ENCODE data around the gene CREB5.

The CREB5 gene

GRCh38 chr7:28754447-28754846 lies 342.1 kb downstream of the CREB5 start:
- Mint-ChIP-seq H3K9me3 (no peaks in the 10 kb centered on the region), H3K4me1 (no peaks in the 10 kb centered on the region), H3K36me3 (no peaks in the 10 kb centered on the region), H3K4me3 (no peak overlapping the region), H3K27ac (no peak overlapping the region), H3K27me3 (no peaks in the 10 kb centered on the region)
- CTCF ChIA-PET = no interaction called here
- DNase-seq = no peak

DNA sequence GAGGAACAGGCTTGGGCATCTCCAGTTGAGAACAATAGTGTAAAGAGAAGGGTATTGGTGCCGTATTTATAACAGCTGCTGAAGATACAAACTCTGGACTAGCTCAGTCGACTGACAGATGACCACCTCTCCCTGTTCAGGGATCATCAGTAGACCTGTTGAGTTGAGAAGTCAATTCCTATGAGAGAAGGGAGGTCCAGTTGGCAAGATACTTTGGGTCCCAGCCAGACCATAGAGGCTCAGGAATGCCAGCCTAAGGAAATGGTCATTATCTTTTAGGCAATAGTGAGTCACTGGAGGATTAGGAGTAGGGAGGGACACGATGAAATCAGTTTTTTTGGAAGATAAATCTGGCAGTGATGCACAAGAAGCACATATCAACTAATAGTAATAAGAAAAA lies 342.9 kb downstream of the CREB5 start:
- Mint-ChIP-seq H3K36me3 (no peaks in the 10 kb centered on the region), H3K4me1 (no peaks in the 10 kb centered on the region), H3K27me3 (no peaks in the 10 kb centered on the region), H3K4me3 (no peak overlapping the region), H3K9me3 (no peaks in the 10 kb centered on the region), H3K27ac (no peak overlapping the region)
- no peak for DNase-seq
- CTCF ChIA-PET = no interaction called here

DNA sequence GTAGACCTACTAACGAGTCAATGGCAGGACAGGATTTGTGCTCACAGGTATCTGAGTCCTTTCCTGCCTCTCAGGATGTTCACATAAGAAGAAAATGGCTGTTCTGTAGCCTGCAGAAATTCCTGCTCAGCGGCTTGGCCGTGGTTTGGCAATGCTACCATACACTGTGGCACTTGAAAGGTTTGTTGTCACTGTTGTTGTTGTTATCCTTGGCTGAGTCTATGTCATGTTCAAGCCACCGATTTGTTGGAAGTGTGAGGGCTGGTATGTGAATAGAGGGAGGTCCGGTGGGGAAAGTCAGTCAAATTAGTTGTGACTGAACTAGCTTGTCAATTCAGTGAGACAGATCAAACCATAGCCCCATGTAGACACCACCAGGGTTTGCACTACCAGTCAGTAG lies 345.9 kb downstream of the CREB5 start:
- Mint-ChIP-seq H3K9me3 (no peaks in the 10 kb centered on the region), H3K4me1 (no peaks in the 10 kb centered on the region), H3K4me3 (no peak overlapping the region), H3K27ac (no peak overlapping the region), H3K27me3 (no peaks in the 10 kb centered on the region), H3K36me3 (no peaks in the 10 kb centered on the region)
- DNase-seq = no peak
- CTCF ChIA-PET = no interaction called here

- H3K4me3 Mint-ChIP-seq = no peak overlapping the region
- CTCF ChIA-PET = no interaction called here
- H3K4me1 Mint-ChIP-seq = no peaks in the 10 kb centered on the region
- no peaks in the 10 kb centered on the region for H3K27me3 Mint-ChIP-seq
- no peak for DNase-seq
- H3K27ac Mint-ChIP-seq = no peak overlapping the region
- no peaks in the 10 kb centered on the region for H3K36me3 Mint-ChIP-seq
- H3K9me3 Mint-ChIP-seq = no peaks in the 10 kb centered on the region
Measured at GRCh38 chr7:28759475-28759971, 347.2 kb downstream of the CREB5 start.

DNA sequence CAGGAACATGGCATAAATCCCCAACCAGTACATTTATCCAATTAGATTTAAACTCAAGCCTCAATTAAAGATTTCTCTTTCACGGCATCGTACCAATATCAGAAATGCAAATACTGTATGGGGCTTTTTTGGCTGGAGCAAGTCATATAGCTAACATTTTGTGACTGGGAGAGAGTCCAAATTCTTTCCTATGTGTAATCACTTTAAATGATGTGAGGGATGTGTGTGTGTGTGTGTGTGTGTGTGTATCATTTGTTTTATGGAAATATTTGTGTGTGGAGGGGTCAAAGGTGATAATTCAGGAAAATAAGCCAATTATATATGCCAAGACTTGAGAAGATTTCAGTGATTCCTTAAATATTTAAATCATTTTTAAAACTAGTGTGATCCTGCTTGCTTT lies 349.2 kb downstream of the CREB5 start:
- Mint-ChIP-seq H3K4me3 (no peak overlapping the region), H3K27ac (no peak overlapping the region), H3K27me3 (no peaks in the 10 kb centered on the region), H3K36me3 (no peaks in the 10 kb centered on the region), H3K9me3 (no peaks in the 10 kb centered on the region), H3K4me1 (no peaks in the 10 kb centered on the region)
- DNase-seq = no peak
- CTCF ChIA-PET = no interaction called here

- no peak overlapping the region for H3K4me3 Mint-ChIP-seq
- no peaks in the 10 kb centered on the region for H3K9me3 Mint-ChIP-seq
- no peaks in the 10 kb centered on the region for H3K36me3 Mint-ChIP-seq
- no peak overlapping the region for H3K27ac Mint-ChIP-seq
- no peaks in the 10 kb centered on the region for H3K27me3 Mint-ChIP-seq
- H3K4me1 Mint-ChIP-seq = no peaks in the 10 kb centered on the region
- DNase-seq = no peak
- CTCF ChIA-PET = no interaction called here
Measured at GRCh38 chr7:28762651-28763050, 350.3 kb downstream of the CREB5 start.

DNA sequence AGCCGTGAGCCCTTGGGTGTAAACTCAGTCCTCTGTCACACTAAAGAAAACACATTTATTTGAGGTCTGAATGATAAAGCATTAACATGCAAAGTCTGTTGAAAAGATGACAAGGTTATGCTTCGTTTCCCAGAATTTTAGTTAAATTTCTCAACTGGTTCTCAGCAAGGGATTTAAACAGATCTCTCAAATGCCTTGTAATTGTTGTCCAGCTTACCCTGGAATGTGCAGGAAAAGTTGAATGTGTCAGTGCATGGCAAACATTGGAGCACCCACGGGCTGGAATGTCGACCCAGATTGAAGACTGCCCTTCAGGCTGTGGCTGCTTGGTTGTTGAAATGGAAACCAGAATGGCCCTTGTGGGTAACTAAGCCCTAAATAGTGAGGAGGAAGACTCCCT lies 354.0 kb downstream of the CREB5 start:
- H3K9me3 Mint-ChIP-seq = no peaks in the 10 kb centered on the region
- CTCF ChIA-PET = no interaction called here
- H3K4me1 Mint-ChIP-seq = no peaks in the 10 kb centered on the region
- DNase-seq = no peak
- H3K36me3 Mint-ChIP-seq = no peaks in the 10 kb centered on the region
- no peak overlapping the region for H3K27ac Mint-ChIP-seq
- H3K27me3 Mint-ChIP-seq = peaks cover 4% of the 10 kb centered on the region
- no peak overlapping the region for H3K4me3 Mint-ChIP-seq

DNA sequence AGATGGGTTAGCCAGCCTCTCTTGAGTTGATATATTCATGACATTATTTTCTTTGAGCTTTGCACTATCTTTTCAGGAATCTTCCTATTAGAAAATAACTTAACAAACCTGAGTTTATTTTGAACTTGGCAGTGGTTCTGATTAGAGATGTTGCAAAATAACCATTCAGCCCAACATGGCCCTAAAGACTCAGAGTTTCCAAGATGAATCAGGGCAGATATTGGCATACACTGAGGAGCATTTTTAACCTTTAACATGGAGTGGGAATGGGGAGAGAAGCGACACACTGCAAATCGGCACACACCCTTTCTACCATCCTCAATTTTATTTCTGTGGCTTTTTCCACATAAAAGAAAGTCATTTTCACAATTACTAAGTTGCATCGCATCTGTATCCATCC lies 355.0 kb downstream of the CREB5 start:
- Mint-ChIP-seq H3K9me3 (no peaks in the 10 kb centered on the region), H3K36me3 (no peaks in the 10 kb centered on the region), H3K27ac (no peak overlapping the region), H3K4me1 (no peaks in the 10 kb centered on the region), H3K27me3 (peaks cover 8% of the 10 kb centered on the region), H3K4me3 (no peak overlapping the region)
- CTCF ChIA-PET = no interaction called here
- no peak for DNase-seq

DNA sequence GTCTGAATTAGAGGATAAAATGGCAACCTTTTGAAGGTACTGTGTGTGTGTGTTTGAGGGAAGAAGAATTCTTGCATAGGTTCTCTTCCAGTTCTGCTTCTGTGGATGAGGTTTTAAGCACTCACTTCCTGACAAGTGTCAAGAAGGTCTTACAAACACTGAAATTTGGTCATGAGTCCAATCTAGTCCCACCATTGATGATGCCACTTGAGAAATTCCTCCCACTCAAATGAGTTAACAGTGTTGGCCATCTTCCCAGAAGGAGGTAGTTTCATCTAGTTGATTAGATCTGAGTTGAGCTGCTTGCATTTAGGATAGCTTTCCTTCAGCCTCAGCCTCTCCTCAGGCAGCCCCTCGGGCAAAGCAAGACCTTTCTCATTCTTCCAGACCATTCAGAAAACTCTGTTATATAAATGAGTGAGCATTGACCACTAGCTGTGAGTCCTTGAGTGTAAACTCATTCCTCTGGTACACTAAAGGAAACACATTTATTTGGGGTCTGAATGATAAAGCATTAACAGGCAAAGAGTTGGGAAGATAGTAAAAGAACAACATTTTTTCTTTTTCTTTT lies 356.3 kb downstream of the CREB5 start:
- H3K27ac Mint-ChIP-seq = no peak overlapping the region
- H3K36me3 Mint-ChIP-seq = no peaks in the 10 kb centered on the region
- no peaks in the 10 kb centered on the region for H3K4me1 Mint-ChIP-seq
- H3K9me3 Mint-ChIP-seq = no peaks in the 10 kb centered on the region
- no peak for DNase-seq
- no peak overlapping the region for H3K4me3 Mint-ChIP-seq
- CTCF ChIA-PET = no interaction called here
- peaks cover 8% of the 10 kb centered on the region for H3K27me3 Mint-ChIP-seq

- Mint-ChIP-seq H3K4me3 (no peak overlapping the region), H3K27ac (no peak overlapping the region), H3K9me3 (no peaks in the 10 kb centered on the region), H3K4me1 (no peaks in the 10 kb centered on the region), H3K36me3 (no peaks in the 10 kb centered on the region), H3K27me3 (peaks cover 8% of the 10 kb centered on the region)
- CTCF ChIA-PET = no interaction called here
- DNase-seq = no peak
Measured at GRCh38 chr7:28771906-28772622, 359.7 kb downstream of the CREB5 start.

DNA sequence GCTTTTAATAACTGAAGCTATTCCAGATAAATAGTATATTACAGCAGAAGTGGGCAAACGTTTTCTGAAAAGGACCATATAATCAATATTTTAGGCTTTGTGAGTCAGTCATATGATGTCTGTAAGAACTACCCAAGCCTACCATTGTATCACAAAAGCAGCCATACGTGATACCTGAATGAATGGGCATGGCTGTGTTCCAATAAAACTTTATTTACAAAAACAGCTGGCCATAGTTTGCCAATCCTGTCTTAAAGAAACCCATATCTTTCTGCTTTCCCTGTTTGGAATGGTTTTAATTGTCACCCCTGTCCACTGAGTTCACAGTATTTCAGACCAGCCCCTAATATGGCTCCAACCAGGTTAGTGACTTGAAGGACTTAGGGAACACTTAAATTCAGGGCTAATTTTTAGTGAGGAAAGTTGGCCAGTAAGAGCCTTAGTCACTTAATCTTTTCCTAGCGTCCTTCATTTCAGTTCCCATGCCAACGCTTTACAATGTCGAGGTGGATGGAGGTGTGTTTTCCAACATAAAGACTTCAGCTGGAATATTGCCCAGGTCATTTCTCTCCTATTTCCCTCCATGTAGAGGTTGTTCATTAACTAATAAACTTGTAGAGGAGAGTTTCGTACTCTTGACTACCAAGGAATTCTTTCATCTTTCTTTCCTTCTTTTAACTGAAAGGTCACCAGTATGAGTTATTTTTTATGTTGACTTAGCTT lies 361.3 kb downstream of the CREB5 start:
- H3K9me3 Mint-ChIP-seq = no peaks in the 10 kb centered on the region
- H3K27ac Mint-ChIP-seq = no peak overlapping the region
- CTCF ChIA-PET = no interaction called here
- DNase-seq = no peak
- H3K4me3 Mint-ChIP-seq = no peak overlapping the region
- H3K4me1 Mint-ChIP-seq = no peaks in the 10 kb centered on the region
- peaks cover 4% of the 10 kb centered on the region for H3K27me3 Mint-ChIP-seq
- no peaks in the 10 kb centered on the region for H3K36me3 Mint-ChIP-seq

DNA sequence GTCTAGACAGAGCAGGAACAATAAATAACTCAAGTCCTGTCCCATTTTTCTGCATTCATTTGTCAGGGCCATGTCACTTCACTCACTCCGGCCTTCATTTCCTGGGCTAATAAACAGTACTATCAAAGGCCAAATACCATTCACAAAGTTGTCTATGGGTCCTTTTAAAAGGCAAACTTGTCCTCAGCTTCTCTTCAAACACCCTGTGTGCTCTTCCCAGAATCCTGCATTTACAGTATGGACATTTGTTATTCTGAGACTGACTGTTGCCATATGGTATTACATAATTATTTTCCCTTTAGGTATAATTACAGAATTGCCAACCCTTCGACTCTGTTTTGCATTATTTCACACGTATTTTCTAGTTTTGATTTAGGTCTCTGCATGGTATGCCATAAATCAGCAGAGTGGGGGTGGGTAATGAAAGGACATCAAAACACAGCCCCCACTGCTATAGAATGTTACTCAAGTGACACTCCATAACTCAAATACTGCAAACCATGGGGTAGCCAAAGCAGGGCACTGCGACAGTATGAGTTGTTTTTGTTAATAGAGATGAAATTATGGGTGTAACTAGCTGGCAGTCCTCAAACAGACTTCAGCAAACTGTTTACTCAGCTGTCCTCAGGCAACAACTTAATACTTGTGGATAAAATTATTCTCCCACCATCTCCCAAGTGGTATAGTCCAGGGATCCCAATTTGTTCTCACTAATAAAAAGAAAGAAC lies 362.1 kb downstream of the CREB5 start:
- H3K36me3 Mint-ChIP-seq = no peaks in the 10 kb centered on the region
- no peaks in the 10 kb centered on the region for H3K4me1 Mint-ChIP-seq
- CTCF ChIA-PET = no interaction called here
- H3K27ac Mint-ChIP-seq = no peak overlapping the region
- no peak for DNase-seq
- no peak overlapping the region for H3K4me3 Mint-ChIP-seq
- H3K27me3 Mint-ChIP-seq = peaks cover 4% of the 10 kb centered on the region
- no peaks in the 10 kb centered on the region for H3K9me3 Mint-ChIP-seq

GRCh38 chr7:28776463-28777157 lies 364.3 kb downstream of the CREB5 start:
- H3K4me1 Mint-ChIP-seq = no peaks in the 10 kb centered on the region
- no peak overlapping the region for H3K4me3 Mint-ChIP-seq
- H3K9me3 Mint-ChIP-seq = no peaks in the 10 kb centered on the region
- H3K27me3 Mint-ChIP-seq = peaks cover 4% of the 10 kb centered on the region
- no peaks in the 10 kb centered on the region for H3K36me3 Mint-ChIP-seq
- DNase-seq = no peak
- H3K27ac Mint-ChIP-seq = no peak overlapping the region
- CTCF ChIA-PET = no interaction called here

DNA sequence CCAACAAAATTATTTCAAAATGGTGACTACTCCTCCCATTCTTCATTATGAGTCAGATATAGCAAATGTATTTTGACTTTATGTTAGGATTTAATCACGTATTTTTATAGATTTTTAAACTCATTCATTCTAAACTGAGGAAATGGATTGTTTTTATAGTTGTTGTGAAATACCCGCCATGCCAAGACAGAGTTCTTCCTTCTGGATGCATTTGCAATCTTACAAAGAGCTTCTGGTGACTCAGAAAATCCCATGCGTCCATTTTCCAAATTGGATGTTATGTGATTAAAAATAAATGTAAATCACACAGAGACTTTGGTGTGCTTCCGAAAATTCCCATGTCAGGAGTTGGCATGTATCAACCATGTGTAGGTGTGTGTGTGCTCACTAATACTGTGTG lies 366.5 kb downstream of the CREB5 start:
- Mint-ChIP-seq H3K9me3 (no peaks in the 10 kb centered on the region), H3K27me3 (peaks cover 3% of the 10 kb centered on the region), H3K4me3 (no peak overlapping the region), H3K4me1 (no peaks in the 10 kb centered on the region), H3K36me3 (no peaks in the 10 kb centered on the region), H3K27ac (no peak overlapping the region)
- no peak for DNase-seq
- CTCF ChIA-PET = no interaction called here

Data from activated naive CD4-positive, alpha-beta T cell treated with anti-CD3 and anti-CD28 coated beads, Interleukin-2, amount 10 ng/mL, durations not matched to agents 7 days and 5 days (primary cell).